GM19025 (cell line): ENCODE measurements around the gene RBM28.

Experiments
- ATAC-seq: cut with Tn5 transposase; IDR thresholded peaks from one replicate; pipeline ENCODE4 v1.9.1; 2021; ENCODE audit warnings: mild to moderate bottlenecking, low read depth, moderate library complexity; ENCODE audit not compliant: unreplicated experiment

The RBM28 gene, protein sequence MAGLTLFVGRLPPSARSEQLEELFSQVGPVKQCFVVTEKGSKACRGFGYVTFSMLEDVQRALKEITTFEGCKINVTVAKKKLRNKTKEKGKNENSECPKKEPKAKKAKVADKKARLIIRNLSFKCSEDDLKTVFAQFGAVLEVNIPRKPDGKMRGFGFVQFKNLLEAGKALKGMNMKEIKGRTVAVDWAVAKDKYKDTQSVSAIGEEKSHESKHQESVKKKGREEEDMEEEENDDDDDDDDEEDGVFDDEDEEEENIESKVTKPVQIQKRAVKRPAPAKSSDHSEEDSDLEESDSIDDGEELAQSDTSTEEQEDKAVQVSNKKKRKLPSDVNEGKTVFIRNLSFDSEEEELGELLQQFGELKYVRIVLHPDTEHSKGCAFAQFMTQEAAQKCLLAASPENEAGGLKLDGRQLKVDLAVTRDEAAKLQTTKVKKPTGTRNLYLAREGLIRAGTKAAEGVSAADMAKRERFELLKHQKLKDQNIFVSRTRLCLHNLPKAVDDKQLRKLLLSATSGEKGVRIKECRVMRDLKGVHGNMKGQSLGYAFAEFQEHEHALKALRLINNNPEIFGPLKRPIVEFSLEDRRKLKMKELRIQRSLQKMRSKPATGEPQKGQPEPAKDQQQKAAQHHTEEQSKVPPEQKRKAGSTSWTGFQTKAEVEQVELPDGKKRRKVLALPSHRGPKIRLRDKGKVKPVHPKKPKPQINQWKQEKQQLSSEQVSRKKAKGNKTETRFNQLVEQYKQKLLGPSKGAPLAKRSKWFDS

DNA sequence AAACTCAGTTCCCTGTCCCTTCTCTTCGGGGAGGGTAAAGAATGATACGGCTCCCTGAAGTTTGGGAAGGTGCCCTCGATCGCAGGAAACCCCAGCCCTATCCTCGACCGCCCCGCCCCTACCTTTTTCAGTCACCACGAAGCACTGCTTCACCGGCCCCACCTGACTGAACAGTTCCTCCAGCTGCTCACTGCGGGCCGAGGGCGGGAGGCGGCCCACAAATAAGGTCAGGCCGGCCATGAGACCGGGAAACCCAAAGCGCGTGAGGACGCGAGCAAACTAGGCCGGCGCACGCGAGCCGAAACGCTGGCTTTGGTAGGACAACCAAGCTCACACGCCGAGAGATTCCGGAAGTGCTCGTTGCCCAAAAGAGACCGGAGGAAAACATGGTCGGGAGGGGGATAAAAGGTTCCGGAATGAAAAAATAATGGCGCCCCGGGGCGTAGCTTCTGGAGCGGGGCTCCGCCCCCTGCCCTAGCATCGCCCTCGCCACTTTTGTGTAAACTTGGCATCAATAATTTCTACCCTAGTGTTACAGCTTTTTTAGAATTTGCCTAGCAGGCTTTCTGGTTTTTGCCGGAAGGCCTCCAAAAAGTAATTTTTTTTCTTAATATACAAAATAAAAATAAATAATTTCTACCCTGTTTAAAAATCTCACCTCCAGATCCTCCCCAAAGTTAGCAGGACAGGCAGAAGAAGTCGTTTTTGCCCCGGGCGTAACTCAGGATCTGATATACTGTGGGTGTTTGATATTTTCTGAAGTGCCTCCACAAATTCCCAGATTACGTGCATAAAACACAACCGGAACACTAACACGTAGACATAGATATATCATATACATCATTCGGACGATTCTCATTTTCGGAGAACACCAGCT lies at the start of gene RBM28:
RBM28 (minus strand) TSS at position 355 of the 877 bp plus-strand sequence; CDS start at position 240, 115 bp downstream.
- ATAC-seq, result peak; percentile 95

- ATAC-seq, result no peak
Measured at GRCh38 chr7:128392446-128393327, 49.0 kb upstream of the RBM28 start.

DNA sequence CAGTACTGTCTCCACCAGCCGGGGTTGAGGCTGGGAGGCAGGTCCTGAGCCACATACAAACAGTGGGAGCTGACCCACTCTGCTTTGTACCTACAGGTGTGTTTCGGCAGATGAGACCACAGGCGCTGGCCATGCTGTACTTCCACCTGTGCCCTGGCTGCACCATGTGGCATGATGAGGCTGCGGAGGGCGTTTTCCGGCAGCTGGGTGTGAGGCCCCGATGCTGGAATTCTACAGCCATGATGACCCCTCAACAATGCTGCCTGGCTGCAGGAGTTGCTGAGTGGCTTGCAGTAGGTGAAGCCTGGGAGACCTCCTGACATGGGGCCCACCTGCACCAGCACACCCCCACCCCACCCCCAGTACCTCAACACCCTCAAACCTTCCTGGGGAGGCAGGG lies 48.1 kb upstream of the RBM28 start:
- ATAC-seq, result no peak

- ATAC-seq, result no peak
Measured at GRCh38 chr7:128390871-128391565, 47.3 kb upstream of the RBM28 start.

- ATAC-seq, result no peak
Measured at GRCh38 chr7:128389618-128390329, 46.1 kb upstream of the RBM28 start.

DNA sequence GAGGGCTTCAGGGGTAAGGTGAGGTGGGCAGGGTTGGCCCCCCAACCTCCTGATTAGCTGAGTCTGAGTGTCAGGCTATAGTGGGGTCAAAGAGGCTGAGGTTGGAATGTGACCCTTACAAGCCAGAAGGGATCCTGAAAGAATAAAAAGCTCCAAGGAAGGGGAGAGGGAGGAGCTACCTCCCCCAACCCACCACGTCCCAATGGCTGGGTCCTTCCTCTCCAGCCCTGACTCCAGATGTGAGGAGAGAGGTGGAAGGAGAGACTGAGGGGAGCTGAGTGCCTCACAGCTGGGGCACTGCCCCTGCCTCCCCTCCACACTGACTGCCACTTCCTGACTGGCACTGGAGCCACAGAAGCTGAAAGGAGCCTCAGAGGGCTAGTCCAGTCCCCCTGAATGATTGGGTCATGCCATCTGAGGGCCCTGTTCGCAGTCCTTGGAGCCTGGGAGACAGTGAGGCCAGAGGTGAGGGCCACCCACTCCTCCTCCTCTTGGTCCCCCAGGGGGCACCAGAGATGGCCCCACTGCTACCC lies 45.4 kb upstream of the RBM28 start:
- ATAC-seq, result no peak

DNA sequence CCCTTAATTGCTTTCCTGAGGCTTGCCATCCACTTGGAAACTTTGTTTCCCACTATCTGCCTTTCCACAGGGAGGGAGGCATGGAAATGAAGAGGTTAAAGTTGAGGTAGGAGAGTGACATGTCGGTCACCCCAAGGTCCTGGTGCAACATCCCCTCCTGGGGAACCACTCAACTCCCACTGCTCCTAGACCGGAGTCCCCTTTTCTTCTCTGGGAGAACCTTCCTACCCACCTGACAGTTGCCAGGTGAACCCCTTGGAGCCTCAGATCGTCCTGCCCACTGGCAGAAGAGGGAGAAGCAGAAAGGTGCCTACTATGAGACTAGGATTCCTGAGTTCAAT lies 44.4 kb upstream of the RBM28 start:
- ATAC-seq, result no peak

DNA sequence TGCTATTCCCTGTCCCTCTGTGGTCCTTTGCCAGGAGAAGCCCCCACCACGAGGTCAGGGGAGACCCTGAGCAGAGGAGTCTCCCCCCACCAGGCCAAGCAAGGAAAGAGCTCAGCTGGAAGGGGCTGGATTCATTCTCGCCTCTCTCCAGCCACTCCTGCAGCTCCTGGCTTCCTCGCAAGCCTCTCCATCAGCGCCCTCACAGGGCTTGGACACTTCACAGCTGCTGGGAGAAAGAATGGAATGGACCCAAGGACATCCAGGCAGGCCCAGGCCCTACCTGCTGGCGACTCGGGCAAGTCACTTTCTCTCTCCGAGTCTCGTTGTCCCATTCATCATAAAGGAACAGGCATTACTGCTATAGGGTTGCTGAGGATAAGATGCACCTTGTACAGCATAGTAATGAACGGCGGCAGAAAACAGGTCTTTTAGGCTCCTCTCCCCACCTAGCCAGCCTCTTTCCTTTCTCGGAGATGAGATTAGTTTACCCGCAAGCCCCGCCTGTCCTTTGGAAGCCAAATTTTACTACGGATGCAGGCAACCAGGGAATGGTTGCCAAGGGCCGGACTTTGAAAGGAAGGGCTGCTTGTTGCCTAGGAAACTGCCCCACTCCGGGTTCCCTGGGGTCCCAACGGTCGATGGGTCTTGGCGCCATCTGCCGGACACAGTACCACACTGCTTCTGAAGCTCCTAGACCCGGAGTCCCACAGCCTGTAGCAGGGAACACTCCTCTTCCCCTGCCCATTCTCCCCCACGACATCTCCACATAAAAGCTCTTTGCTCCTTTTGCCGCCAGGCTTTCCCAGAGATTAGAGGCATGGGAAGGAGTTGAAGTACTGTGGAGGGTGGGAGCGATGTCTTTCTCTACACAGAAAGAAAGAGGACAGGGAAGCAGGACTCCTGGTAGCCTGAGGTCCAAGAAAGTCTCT lies 43.8 kb upstream of the RBM28 start:
- peak; percentile 66 for ATAC-seq

DNA sequence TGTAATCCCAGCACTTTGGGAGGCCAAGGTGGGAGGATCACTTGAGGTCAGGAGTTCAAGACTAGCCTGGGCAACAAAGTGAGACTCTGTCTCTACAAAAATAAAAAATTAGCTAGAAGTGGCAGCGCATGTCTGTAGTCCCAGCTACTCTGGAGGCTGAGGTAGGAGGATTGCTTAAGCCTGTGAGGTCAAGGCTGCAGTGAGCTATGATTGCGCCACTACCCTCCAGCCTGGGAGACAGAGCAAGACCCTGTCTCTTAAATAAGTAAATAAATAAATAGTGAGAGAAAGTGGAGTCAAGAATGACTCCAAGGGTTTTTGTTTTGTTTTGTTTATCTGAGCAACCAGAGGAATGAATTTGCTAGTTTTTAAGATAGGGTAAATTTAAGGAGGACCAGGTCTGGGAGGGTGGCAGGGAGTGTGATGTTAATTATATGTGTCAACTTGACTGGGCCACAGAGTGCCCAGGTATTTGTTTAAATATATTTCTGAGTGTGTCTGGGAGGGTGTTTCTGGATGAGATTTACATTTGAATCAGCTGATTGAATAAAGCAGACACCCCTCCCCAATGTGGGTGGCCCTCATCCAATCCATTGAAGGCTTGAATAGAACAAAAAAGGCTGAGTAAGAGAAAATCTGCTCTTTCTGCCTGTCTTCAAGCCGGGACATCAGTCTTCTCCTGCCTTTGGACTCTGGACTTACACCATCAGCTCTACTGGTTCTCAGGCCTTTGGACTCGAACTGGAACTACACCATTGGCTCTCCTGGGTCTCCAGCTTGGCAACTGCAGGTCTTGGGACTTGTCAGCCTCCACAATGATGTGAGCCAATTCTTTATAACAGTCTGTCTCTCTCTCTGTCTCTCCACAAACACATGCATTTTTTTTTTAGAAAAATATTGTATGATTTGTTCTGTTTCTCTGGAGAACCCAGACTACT lies 42.5 kb upstream of the RBM28 start:
- ATAC-seq, result no peak

DNA sequence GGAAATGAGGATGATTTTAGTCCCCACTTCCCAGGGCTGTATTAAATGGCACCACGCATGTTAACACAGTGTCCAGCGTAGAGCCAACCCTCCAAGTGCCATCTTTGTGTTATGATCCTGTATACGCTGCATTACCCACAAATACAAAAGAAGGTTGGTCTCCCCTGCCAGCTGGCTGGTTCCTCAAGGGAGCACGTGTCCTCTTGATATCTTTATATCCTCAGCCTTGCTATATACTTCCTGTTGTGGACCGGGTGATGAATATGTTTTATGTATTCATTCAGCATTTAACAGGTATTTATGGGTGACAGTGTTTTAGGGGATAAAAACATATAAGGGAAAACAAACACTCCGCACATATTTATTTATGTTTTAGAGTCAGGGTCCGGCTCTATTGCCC lies 41.0 kb upstream of the RBM28 start:
- ATAC-seq, result no peak

DNA sequence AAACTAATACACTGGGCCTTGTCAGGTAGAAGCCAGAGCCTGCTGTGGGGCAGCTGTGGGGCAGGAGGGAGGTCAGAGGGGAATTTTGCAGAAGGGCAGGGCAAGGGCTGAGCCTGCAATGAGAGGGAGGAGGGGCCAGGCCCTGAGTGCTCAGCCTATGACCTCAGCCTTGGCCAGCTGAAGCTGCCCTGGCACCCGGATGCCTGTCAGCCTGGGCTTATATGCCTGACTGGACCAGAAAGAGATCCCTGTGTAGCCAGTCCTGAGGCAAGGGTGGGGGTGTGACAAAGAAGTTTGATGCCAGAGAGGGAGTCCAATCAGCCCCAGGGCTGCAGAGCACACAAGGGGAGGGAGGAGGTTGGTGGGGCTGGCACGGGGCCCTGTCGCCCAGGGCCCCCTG lies 40.1 kb upstream of the RBM28 start:
- no peak for ATAC-seq

DNA sequence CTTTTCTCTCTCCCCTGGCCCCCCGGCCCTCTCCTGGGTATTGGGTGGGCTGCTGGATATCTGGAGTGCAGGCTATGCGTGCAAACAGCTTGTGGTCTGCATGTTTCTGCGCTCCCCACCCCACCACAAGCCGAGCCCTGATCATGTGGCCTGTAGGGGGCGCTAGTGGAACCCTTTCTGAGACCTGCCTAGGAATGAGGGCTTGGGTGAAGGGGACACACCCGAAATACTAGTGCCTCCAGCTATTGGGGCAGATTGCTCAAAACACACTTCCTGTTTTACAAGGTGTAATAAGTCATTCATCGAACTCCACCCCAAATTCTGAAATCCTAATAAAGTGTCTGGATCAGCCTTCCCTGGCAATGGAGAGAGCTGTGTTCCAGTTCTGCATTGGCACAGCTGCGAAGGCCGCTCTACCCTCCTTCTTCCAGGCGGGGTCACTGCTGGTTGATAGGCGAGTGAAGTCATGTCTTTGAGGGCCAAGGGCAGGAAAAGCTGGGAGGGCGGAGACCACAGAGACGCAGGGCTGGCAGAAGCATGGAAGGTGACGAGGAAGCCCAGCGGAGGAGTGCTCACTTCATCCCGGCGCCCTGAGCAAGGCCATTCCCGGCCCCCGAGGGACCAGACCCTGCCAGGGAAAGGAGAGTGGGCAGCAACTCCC lies 37.6 kb upstream of the RBM28 start:
- ATAC-seq, result no peak

DNA sequence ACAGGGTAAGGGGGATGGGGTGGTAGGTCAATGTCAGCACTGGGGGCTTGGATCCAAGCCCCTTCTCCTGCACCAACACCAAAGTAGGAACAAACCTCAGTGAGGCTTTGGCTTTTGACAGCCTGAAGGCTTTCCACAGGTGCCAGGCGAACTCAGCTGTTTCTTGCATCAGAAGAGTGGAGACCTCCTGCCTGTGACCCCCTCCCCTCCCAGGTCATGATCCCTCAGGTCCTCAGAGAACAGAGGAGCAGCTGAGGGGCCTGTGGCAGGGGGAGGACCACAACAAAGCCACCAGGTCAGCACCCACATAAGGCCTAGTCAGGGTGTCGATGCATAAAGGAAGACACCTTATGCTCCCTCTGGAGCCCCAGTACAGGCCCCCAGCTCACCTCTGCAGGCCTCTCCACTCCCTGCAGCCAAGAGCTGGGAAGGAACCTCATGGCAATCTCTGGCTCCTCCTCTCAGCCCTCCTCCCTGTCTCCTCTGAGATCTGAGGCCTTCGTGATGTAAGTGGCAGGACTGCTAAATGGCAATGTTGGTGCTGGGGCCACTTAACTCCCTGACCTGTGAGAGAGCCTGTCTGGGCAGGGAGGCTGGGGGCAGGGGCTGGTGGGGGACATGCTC lies 36.9 kb upstream of the RBM28 start:
- ATAC-seq, result no peak

- ATAC-seq, result no peak
Measured at GRCh38 chr7:128379900-128380479, 36.3 kb upstream of the RBM28 start.

GRCh38 chr7:128378637-128379036 lies 34.9 kb upstream of the RBM28 start:
- ATAC-seq, result no peak
